Right lobe of liver (tissue), 6 donors: ENCODE results near the gene FAM204A. TPM values are rescaled to one million over a fixed set of nuclear protein-coding genes. Genes with fewer than 3 reads are reported as not detected.

Experiments used
- ATAC-seq, 4 donors: fragments of 200-7000 bp; cut with Tn5 transposase; one replicate each; pipeline ENCODE4 v1.9.1; 2020; ENCODE audit warnings: mild to moderate bottlenecking in 4 of 4, moderate library complexity in 4 of 4
- DNase-seq, 3 donors: peaks; one replicate each; pipeline ENCODE4 v3.0.0-alpha.2; 2020
- H3K27ac ChIP-seq, 3 donors: fragments of 200-600 bp; one replicate each; pipeline ENCODE4 v1.8.0; 2022
- H3K27me3 ChIP-seq, 2 donors: fragments of 200-600 bp; one replicate each; pipeline ENCODE4 v1.8.0; 2022
- H3K36me3 ChIP-seq, 4 donors: fragments of 200-600 bp; sonication (generic) in 1 of 4; one replicate each; pipeline versions ENCODE4 v1.5.1 to v1.8.0; 2017 to 2022; ENCODE audit warnings: control low read depth in 1 of 4
- H3K4me1 ChIP-seq, 4 donors: fragments of 200-600 bp; sonication (generic) in 1 of 4; one replicate each; pipeline versions ENCODE4 v1.5.1 to v1.8.0; 2017 to 2022; ENCODE audit warnings: control low read depth in 1 of 4
- H3K4me3 ChIP-seq, 3 donors: fragments of 200-600 bp; one replicate each; pipeline ENCODE4 v1.8.0; 2022
- H3K9me3 ChIP-seq, 4 donors: fragments of 200-600 bp; sonication (generic) in 1 of 4; one replicate each; pipeline versions ENCODE4 v1.5.1 to v1.8.0; 2017 to 2022; ENCODE audit warnings: control low read depth in 1 of 4
- CTCF ChIP-seq, 4 donors: fragments of 200-600 bp in 3 of 4; fragments of 450-650 bp in 1 of 4; IDR thresholded peaks; one replicate each; pipeline versions ENCODE4 v1.5.1 to v1.8.0; 2016 to 2022; ENCODE audit warnings: antibody characterized with exemption in 4 of 4, mild to moderate bottlenecking in 2 of 4
- POLR2A ChIP-seq: fragments of 450-650 bp; IDR thresholded peaks from one replicate; pipeline ENCODE4 v1.6.1; 2017; ENCODE audit warnings: antibody characterized with exemption, mild to moderate bottlenecking
- WGBS: methylation state at CpG from one replicate; pipeline ENCODE4 v1.1.6; 2018; ENCODE audit warnings: low coverage, low lambda C conversion rate; ENCODE audit not compliant: insufficient coverage; ENCODE audit errors: missing lambda C conversion rate; 5-methylcytosine and 5-hydroxymethylcytosine counted together
- intact Hi-C, 2 donors: fragments of 100-400 bp; cut with DNase I; formaldehyde crosslinking; loops; one replicate each; pipeline versions ENCODE4 v1.11.2 to v1.14.1; 2022
- total RNA-seq, 6 experiments: library from RNA; depleted of rRNA in 2 of 6; stranded (reverse); fragments of >200 nt in 2 of 6; fragmentation: NEBNext Ultra II Directional in 3 of 6; extraction: Animal tissue kit (Norgen Biotek cat#: 25700) in 3 of 6; gene quantifications; one replicate each; pipeline versions ENCODE4 v1.1.0 to v1.2.4, GENCODE V29; 2016 to 2023
- donor health status: DM: no; HTN: yes; CAD: no.
- donor health status: DM: no; HTN: no; CAD: no.
- donor health status: DM: no; HTN: no; CAD: no.
- donor health status: DM: no; HTN: yes; CAD: no.
- donor health status: DM: no; HTN: yes; CAD: no.

Gene FAM204A
- total RNA-seq, 6 experiments from 2014 or later: 16.3 to 26.1 (median 18.5) TPM

DNA sequence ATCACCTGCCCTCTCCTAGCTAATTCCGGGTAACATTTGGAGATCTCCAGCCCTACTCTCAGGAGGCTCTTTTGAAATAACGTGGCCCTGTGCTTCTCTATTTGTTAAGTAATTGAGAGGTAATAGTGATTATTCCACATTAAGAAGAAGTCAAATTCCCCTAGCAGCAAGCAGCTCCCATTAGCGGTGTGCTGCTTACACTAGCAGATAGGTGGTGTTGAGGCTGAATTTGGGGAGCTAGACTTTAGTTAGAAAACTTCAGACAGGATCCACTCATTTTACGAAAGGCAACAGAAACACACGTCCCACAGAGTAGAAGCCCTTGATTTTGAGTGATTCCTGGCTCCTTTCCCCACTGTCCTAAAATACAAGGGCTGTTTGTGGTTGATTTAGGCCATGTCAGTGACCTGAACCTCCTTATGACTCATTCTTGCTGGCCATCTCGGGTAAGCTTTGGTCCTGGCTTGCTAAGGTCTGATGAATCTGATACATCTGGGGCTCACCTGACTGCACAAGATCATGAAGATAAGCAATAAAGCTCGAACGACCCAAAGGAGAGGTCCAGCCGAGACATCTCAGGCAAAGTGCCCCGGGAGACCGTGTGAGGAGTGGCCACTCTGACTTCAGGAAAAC lies 77.2 kb downstream of the FAM204A start:
- no peak for DNase-seq
- ATAC-seq: no peak
- H3K4me3 ChIP-seq: no peak overlapping the region
- peaks cover 0 to 7% of the 10 kb centered on the region in 2 donors for H3K27me3 ChIP-seq
- 30% methylated on average over 11 of the region's 11 CpGs for WGBS
- intact Hi-C loops: no loop called here
- H3K4me1 ChIP-seq: no peaks in the 10 kb centered on the region
- H3K9me3 ChIP-seq: no peaks in the 10 kb centered on the region
- H3K27ac ChIP-seq: no peak overlapping the region
- TF ChIP-seq CTCF (IDR thresholded peaks at IDR 0.05) (no peak), POLR2A (no peak)
- no peaks in the 10 kb centered on the region for H3K36me3 ChIP-seq

GRCh38 chr10:118264252-118264651 lies 77.9 kb downstream of the FAM204A start:
- H3K27me3 ChIP-seq: peaks cover 0 to 12% of the 10 kb centered on the region in 2 donors
- intact Hi-C loops: no loop called here

GRCh38 chr10:118262538-118262937 lies 79.6 kb downstream of the FAM204A start:
- no peak overlapping the region for H3K27ac ChIP-seq
- intact Hi-C loops: no loop called here
- ATAC-seq (no peak), DNase-seq (no peak)
- TF ChIP-seq POLR2A (no peak), CTCF (IDR thresholded peaks at IDR 0.05) (no peak)
- no peak overlapping the region for H3K4me3 ChIP-seq
- peaks cover 0 to 15% of the 10 kb centered on the region in 2 donors for H3K27me3 ChIP-seq
- no peaks in the 10 kb centered on the region for H3K9me3 ChIP-seq
- WGBS: 68% methylated on average over 3 of the region's 3 CpGs
- H3K36me3 ChIP-seq: no peaks in the 10 kb centered on the region
- H3K4me1 ChIP-seq: no peaks in the 10 kb centered on the region

More at GRCh38 chr10:118264252-118264651, 77.9 kb downstream of the FAM204A start:
- Histone ChIP-seq H3K9me3 (no peaks in the 10 kb centered on the region), H3K27ac (no peak overlapping the region), H3K4me3 (no peak overlapping the region), H3K4me1 (no peaks in the 10 kb centered on the region), H3K36me3 (no peaks in the 10 kb centered on the region)
- ATAC-seq (no peak), DNase-seq (no peak)
- TF ChIP-seq CTCF (IDR thresholded peaks at IDR 0.05): no peak
- no peak for TF ChIP-seq POLR2A

GRCh38 chr10:118259288-118259906 lies 82.7 kb downstream of the FAM204A start:
- DNase-seq: no peak
- intact Hi-C loops: no loop called here
- TF ChIP-seq CTCF (IDR thresholded peaks at IDR 0.05): peak; percentile 21 to 57 (median 40)
- no peak for TF ChIP-seq POLR2A
- no peaks in the 10 kb centered on the region for H3K4me1 ChIP-seq
- H3K27me3 ChIP-seq: peaks cover 0 to 15% of the 10 kb centered on the region in 2 donors
- no peaks in the 10 kb centered on the region for H3K36me3 ChIP-seq
- ATAC-seq: peak; percentile 42 to 59 (median 48)
- WGBS: 14% methylated on average over 4 of the region's 4 CpGs
- H3K4me3 ChIP-seq: no peak overlapping the region
- H3K27ac ChIP-seq: no peak overlapping the region
- no peaks in the 10 kb centered on the region for H3K9me3 ChIP-seq
